Islet of Langerhans (tissue), 1 donor: Measurements from ENCODE around the gene PDE8B.

Experiments used
- FAIRE-seq: peaks from one replicate; lab custom pipeline; 2011; peaks lifted over from hg19 to GRCh38; lab: Jason Lieb, UNC

PDE8B gene

DNA sequence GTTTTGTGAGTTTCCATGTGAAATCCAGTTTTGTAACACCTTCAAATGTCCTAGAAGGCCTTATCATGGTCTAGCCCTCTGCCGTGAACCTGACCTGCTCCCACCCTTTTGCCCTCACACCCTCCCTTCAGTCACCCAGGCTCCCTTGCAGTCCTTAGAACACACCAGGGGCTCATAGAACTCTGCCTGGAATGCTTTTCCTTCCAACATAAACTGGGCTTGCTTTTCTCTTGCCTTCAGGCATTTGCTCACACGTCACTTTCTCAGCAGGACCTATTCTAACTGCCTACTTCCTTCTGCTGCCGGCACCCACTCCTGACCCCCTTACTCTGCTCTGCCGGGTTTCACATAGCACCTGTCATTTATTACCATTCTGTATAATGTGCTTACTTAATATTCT lies 111.9 kb downstream of the PDE8B start:
- no peak for FAIRE-seq

GRCh38 chr5:77325921-77326541 lies 115.6 kb downstream of the PDE8B start:
- no peak for FAIRE-seq

- no peak for FAIRE-seq
Measured at GRCh38 chr5:77326986-77327734, 116.7 kb downstream of the PDE8B start.

GRCh38 chr5:77328930-77329647 lies 118.6 kb downstream of the PDE8B start:
- no peak for FAIRE-seq

DNA sequence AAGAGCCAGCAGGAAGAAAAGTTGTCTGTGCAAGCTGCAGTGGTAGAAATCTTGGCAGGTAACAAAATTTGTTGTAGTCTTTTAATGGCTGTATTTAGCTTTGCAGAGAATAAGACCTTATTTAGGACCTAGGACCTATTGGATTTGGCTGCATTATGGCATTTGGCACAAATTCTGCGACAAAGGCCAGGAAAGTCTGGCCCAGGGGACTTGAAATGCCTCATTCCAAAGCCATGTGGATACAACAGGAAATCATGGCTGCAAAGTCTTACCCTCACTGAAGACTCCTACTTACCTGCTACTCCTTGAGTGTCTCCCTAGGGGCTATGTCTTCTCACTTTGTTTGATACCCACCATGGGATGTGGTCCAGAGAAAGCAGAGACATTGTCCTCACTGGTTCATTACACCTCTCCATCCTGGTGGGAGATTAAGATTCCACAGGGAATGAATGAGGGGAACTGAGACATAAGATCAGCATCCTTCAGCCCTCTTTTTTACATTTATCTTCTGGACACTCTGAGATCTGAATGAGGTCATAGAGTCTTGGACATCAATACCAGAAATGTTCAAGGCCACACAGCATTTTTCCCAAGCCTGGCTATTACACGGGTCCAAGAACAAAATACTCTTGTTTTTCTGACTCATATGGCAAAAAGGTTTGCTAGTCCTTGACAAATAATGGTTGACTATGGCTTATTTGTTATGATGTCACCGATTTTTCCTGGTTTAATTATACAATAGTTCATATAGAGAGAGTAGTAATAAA lies 119.4 kb downstream of the PDE8B start:
- FAIRE-seq, result no peak

GRCh38 chr5:77333036-77333435 lies 122.6 kb downstream of the PDE8B start:
- FAIRE-seq, result no peak

GRCh38 chr5:77333451-77334123 lies 123.1 kb downstream of the PDE8B start:
- no peak for FAIRE-seq

DNA sequence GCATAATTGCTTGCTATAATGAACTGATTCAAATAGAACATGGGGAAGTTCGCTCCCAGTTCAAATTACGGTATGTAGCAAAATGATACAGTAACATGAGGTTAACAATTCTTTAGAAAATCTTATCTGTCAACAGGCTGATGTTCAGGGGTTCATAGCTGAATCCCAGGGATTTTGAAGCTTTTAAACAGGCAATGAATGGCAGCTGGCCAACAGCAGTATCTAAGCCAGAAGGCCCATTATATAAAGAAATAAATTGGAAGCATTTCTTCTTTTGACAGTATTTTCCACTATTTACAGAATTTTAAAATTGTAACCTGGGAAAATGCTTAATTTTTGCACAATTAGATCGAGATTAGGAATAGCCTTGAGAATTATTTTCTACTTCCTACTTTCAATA lies 126.8 kb downstream of the PDE8B start:
- FAIRE-seq, result no peak

DNA sequence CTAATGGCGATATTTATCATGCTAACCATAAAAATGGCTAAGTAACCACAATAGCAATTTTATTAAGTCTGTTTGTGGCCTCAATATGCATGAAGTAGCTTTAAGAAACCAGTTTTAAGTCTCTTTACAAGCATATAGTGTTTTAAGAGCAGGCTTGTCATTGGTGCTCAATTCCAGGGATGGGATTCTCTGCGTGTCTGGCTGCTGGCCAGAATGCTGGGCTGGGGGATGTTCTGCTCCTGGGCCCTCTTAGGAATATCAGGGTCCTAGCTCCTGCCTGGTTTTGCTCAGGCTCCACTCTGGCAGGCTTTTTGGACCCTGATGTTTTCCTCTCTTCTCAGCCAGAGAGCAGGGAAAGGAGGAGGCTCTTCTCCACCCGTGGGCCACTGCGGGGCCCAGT lies 127.2 kb downstream of the PDE8B start:
- FAIRE-seq, result no peak

- FAIRE-seq, result no peak
Measured at GRCh38 chr5:77339337-77339890, 128.9 kb downstream of the PDE8B start.

GRCh38 chr5:77343165-77343564 lies 132.7 kb downstream of the PDE8B start:
- no peak for FAIRE-seq

DNA sequence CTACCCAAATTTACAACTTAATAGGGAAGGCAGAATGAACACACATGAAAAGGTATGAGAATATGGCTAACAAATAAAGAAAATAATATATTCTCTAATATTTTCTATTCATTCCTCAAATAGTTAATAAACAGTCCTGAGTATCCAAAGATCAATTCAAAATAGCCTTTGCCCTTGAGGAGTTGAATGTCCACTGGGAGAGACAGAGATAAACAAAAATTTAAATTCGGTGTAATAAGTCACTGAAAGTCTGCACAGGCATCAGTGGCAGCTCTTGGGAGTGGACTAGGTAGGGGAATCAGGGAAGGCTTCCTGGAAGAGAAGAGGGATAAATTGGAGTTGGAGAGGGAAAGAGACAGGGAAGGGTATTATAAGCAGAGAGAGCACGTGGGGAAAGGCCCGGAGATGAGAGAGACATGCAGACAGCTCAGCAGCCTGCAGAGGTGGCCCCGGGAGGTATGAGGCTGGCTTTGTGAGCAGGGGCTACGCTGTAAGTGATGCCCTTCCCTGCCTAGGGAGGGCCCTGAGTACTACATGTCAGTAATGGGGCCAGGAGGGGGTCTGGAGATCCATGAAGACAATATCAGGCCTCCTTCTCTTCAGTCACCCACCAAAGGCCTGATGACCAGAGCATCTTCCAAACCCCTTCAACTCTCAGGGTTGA lies 137.1 kb downstream of the PDE8B start:
- no peak for FAIRE-seq

DNA sequence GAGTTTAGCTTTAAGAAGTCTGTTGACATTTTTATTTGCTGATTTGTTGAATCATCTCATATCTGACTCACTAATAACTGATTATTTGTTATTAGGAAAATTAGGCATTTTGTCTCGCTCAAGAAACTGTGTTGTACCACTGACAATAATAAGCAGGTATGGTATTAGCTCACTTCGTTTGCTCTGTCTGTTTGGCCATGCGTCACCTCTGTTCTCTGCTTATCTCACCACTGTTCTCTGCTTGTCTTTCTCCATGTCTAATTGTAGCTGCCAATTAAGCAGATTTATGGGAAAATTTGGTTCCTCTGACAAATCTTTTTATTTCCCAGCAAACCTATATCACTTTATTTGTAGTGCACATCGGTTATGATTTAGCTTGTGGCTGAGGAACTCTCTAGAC lies 142.8 kb downstream of the PDE8B start:
- FAIRE-seq, result no peak

- FAIRE-seq, result no peak
Measured at GRCh38 chr5:77354454-77354853, 144.0 kb downstream of the PDE8B start.

DNA sequence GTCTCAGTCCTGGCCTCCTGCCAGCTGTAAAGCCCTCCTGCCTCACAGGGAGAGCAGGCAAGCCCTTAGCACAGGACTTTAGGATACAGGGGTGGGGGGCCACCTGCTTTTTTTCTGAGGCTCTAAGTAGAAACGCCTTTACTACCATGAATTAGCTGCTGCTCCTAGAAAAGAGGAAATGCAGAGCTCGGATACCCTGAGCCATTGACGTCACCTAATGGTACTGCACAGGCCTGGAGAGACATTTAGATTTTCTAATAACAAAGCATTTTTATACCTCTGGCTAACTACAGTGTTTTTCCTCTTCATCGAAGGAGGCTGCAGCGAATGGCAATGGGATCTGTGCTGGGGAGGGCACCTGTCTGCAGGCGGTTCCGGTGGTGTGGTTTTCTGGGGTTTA lies 144.6 kb downstream of the PDE8B start:
- FAIRE-seq, result no peak

DNA sequence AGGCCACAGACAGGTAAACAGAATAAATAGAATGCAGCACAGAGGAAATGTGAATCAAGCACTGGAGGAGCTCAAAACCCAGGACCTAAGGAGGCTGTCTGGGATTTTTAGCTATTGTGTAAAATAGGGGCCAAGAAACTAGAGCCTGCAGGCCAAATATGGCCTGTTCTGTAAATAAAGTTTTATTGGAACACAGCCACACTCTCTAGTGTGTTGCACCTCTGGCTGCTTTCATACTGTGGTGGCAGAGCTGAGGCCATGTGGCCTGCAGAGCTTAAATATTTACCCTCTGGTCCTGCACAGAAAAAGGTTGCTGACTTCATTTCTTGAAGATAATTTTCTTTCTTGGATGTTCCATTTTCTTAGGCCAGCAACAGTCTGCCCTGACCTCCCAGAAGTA lies 145.3 kb downstream of the PDE8B start:
- FAIRE-seq, result no peak

- no peak for FAIRE-seq
Measured at GRCh38 chr5:77356740-77357139, 146.3 kb downstream of the PDE8B start.

GRCh38 chr5:77358255-77359205 lies 148.1 kb downstream of the PDE8B start:
- no peak for FAIRE-seq

DNA sequence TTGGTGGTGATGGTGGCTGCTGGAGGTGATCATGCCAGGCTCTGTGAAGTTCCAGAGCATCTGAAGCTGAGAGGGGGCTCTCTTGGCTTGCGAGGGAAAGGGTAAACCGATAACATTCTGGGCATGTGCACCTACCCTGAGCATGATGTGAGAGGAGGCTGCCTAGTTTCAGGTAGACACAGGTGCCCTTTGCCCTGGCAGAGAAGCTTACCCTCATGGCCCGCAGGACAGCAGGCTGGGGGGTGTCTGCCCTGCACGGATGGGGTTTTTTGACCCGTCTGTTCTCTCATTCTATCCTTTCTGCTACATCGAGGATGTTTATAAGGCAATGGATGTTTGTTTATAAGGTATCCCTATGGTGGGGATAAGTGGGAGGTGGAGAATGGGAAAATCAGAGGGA lies 148.8 kb downstream of the PDE8B start:
- FAIRE-seq, result no peak

DNA sequence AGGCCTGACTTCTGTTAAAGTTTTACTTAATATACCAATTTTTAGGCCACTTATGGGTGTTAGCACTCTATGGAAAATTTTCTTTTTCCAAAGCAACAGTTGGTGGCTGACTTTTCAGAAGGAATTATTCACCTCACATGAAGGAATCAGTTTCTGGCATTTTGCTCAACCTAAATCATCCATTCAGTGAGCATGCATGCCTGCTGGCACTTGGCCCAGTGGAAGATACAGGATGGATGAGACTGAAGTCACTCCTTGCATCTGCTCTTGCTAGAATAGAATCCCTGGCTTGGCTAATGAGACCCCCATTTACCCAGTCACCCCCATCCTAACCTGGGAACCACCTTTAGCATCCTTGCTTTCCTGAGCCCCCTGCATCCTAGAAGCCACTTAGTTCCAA lies 149.9 kb downstream of the PDE8B start:
- no peak for FAIRE-seq
